Common myeloid progenitor, CD34-positive (primary cell): ENCODE results near the gene PTPRT.

ENCODE experiments used
- CTCF ChIA-PET: fragments of 350-600 bp; sonication (Branson Sonifier 250); formaldehyde crosslinking; loops from one replicate; lab custom pipeline; 2021; ENCODE audit warnings: antibody characterized with exemption; lab: Charles Lee
- POLR2A ChIA-PET: fragments of 350-600 bp; sonication (Branson Sonifier 250); formaldehyde crosslinking; loops from one replicate; lab custom pipeline; 2021; ENCODE audit warnings: antibody characterized with exemption; lab: Charles Lee
- DNase-seq, 3 donors: peaks; one replicate each; pipeline versions ENCODE4 v3.0.0 to v3.0.0-alpha.2; 2013
- H3K27ac ChIP-seq, 2 experiments: 1 replicate in 1 of 2; 2 replicates in 1 of 2; pipeline ENCODE4 v1.7.0; 2013; ENCODE audit warnings: inconsistent platforms in 2 of 2, low read length in 2 of 2, mild to moderate bottlenecking in 2 of 2, low read depth in 1 of 2, moderate library complexity in 1 of 2; ENCODE audit not compliant: severe bottlenecking in 2 of 2, insufficient read depth in 1 of 2, poor library complexity in 1 of 2
- H3K27me3 ChIP-seq, 5 experiments: replicated peaks in 2 of 5; 1 replicate in 3 of 5; 2 replicates in 2 of 5; pipeline versions ENCODE4 v1.6.1 to v1.7.0; 2013; ENCODE audit warnings: low read length in 4 of 5, mild to moderate bottlenecking in 2 of 5, moderate library complexity in 2 of 5, inconsistent platforms in 1 of 5; ENCODE audit not compliant: insufficient read depth in 5 of 5, control insufficient read depth in 4 of 5
- H3K36me3 ChIP-seq, 4 experiments: 1 replicate in 2 of 4; 2 replicates in 2 of 4; pipeline versions ENCODE4 v1.6.1 to v1.7.0; 2013; ENCODE audit warnings: low read length in 3 of 4, control low read depth in 1 of 4, mild to moderate bottlenecking in 1 of 4; ENCODE audit not compliant: control insufficient read depth in 4 of 4, insufficient read depth in 4 of 4
- H3K4me1 ChIP-seq, 4 experiments: 1 replicate in 3 of 4; 2 replicates in 1 of 4; pipeline versions ENCODE4 v1.6.1 to v1.7.1; 2013; ENCODE audit warnings: low read length in 3 of 4, mild to moderate bottlenecking in 3 of 4, control low read depth in 1 of 4, inconsistent platforms in 1 of 4, moderate library complexity in 1 of 4; ENCODE audit not compliant: control insufficient read depth in 4 of 4, insufficient read depth in 4 of 4; ENCODE audit errors: control extremely low read depth in 1 of 4
- H3K4me3 ChIP-seq, 7 experiments: 1 replicate in 4 of 7; 2 replicates in 3 of 7; pipeline versions ENCODE4 v1.5.1 to v1.7.0; 2013; ENCODE audit warnings: mild to moderate bottlenecking in 7 of 7, low read length in 6 of 7, moderate library complexity in 6 of 7, inconsistent platforms in 2 of 7, low read depth in 2 of 7, control low read depth in 1 of 7; ENCODE audit not compliant: insufficient read depth in 4 of 7, control insufficient read depth in 1 of 7; ENCODE audit errors: extremely low read depth in 1 of 7
- H3K9me3 ChIP-seq, 5 experiments: 1 replicate in 4 of 5; 2 replicates in 1 of 5; pipeline versions ENCODE4 v1.6.1 to v1.7.1; 2013; ENCODE audit warnings: low read length in 4 of 5, mild to moderate bottlenecking in 2 of 5, inconsistent platforms in 1 of 5, low read depth in 1 of 5, moderate library complexity in 1 of 5; ENCODE audit not compliant: control insufficient read depth in 4 of 5, insufficient read depth in 2 of 5; ENCODE audit errors: control extremely low read depth in 1 of 5
- whole genome bisulfite sequencing: methylation state at CpG from one replicate; pipeline ENCODE4 v1.1.5; 2013; ENCODE audit not compliant: insufficient coverage; 5-methylcytosine and 5-hydroxymethylcytosine counted together

The PTPRT gene

DNA sequence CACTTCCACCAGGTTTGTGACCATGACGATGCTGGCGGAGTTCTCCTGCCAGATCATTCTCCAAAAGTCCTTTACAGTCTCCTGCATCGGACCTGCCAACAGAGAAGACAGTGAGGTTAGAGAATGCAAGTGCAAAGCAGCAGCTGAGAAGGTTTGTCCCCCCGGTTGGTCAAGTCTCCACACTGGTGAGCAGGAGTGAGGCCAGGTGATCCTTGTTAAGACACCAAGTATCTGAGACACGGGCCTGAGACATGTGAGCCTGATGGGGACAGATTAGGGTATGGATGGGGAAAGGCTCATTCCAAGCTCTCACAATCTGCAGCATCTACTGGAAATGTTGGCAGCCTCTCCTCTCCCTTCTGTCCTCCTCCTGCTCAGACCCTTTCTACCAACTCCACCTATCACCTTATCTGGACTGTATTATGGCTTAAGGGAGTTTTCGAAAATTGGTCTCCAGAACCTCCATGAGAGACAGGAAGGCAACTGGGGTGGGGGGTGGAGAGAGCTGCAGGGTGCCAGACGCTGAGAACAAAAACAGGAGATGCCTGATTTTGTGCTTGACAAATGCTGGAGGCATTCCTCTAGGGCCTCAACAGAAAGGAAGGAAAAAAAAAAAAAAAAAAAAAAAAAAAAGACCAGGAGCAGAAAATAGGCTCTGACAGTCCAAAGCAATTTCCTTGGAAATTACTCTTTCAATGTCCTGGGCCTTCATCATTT lies 1071.1 kb downstream of the PTPRT start:
- WGBS = 59% methylated on average over 5 of the region's 7 CpGs
- POLR2A ChIA-PET = no interaction called here

DNA sequence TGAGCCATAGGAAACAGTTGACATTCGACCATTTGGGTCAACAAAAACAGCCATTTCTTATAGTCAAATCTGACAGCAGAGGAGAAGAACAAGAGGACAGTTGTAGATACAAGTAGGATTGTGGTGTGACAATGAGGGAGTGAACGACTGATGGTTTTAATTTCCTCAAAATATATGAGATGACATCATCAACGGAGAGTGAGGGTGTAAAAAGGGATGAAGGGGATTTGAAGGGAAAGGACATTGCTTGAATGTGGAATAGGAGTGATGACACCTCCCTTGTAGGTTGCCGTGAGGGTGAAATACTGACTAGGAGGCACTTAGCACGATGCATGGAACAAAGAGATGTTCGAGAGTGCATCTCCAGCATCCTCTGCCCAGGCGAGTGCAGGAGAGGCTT lies 1071.7 kb downstream of the PTPRT start:
- WGBS = 86% methylated on average over 7 of the region's 7 CpGs
- Histone ChIP-seq H3K36me3 (no peaks in the 10 kb centered on the region), H3K27me3 (no peaks in the 10 kb centered on the region), H3K27ac (no peak overlapping the region), H3K4me3 (no peak overlapping the region), H3K4me1 (no peaks in the 10 kb centered on the region), H3K9me3 (no peaks in the 10 kb centered on the region)
- DNase-seq = no peak
- ChIA-PET POLR2A (no interaction called here), CTCF (no interaction called here)

More for the DNA sequence above, 1071.1 kb downstream of the PTPRT start:
- Histone ChIP-seq H3K36me3 (no peaks in the 10 kb centered on the region), H3K4me1 (no peaks in the 10 kb centered on the region), H3K9me3 (no peaks in the 10 kb centered on the region), H3K27me3 (no peaks in the 10 kb centered on the region), H3K4me3 (no peak overlapping the region), H3K27ac (no peak overlapping the region)
- DNase-seq = no peak
- CTCF ChIA-PET = no interaction called here

DNA sequence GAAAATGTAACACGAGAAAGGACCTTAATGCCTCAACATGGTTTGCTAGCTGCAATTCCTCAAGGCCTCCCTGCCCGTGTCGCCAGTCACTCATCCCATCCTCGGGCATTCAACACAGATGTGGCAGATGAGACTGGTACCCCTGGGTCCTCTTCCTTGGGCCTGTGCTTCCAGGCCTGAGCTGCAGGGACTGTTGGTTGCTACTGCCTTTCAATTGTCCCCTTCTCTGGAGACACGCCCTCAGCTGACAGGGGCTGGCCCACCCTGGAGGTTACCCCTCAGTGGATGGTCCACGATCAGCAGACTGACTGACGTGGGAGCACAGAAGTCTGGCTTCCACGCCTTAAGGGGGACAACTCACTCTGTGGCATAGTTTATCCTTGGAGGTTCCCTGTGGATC lies 1076.5 kb downstream of the PTPRT start:
- ChIA-PET POLR2A (interaction anchor here (0.6 kb wide), 1 partner anchor 46 kb away, joined by 6 read pairs; no protein-coding TSS in a partner anchor), CTCF (no interaction called here)
- no peaks in the 10 kb centered on the region for H3K36me3 ChIP-seq
- H3K27me3 ChIP-seq = no peaks in the 10 kb centered on the region
- no peak for DNase-seq
- no peak overlapping the region for H3K4me3 ChIP-seq
- no peaks in the 10 kb centered on the region for H3K4me1 ChIP-seq
- no peaks in the 10 kb centered on the region for H3K9me3 ChIP-seq
- WGBS = 95% methylated on average over 8 of the region's 8 CpGs
- no peak overlapping the region for H3K27ac ChIP-seq

DNA sequence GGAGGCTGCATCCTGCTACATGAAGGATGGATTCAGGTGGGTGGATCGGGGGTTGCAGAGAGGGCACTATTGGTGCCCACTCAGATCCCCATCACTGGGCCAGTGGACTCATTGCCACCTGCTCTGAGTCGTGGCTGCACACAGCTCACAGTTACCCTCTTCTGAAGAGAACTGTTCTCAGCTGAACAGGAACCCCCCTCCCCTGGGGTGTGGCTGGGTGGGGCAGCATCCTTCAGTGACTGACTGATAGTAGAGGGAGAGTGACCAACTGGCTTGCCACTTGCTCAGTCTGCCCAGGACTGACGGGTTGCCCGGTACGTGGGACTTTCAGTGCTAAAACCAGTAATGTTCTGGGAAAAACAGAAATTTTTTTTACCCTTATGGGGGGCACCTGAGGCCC lies 1077.5 kb downstream of the PTPRT start:
- 90% methylated on average over 3 of the region's 5 CpGs for WGBS
- POLR2A ChIA-PET = no interaction called here
- Histone ChIP-seq H3K4me1 (no peaks in the 10 kb centered on the region), H3K4me3 (no peak overlapping the region), H3K9me3 (no peaks in the 10 kb centered on the region), H3K27me3 (no peaks in the 10 kb centered on the region), H3K36me3 (no peaks in the 10 kb centered on the region), H3K27ac (no peak overlapping the region)
- CTCF ChIA-PET = no interaction called here
- DNase-seq = no peak

DNA sequence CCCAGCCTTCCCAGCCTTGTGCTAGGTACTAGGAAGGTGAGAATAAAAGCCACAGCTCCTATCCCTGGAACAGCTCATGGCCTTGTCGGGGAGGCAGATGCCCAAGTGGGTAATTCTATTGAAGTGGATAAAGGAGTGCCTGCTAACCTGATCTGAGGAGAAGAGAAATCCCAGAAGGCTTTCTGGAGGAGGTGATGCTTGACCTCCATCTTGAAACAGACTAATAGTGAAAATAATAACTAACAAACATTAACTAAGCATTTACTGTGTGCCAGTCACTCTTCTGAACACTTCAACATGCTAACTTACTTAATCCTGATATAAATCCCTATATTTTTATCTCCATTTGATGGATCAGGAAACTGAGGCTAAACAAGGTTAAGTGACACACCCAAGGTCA lies 1078.4 kb downstream of the PTPRT start:
- H3K27me3 ChIP-seq = no peaks in the 10 kb centered on the region
- no peaks in the 10 kb centered on the region for H3K4me1 ChIP-seq
- no peak for DNase-seq
- no peak overlapping the region for H3K27ac ChIP-seq
- no peaks in the 10 kb centered on the region for H3K36me3 ChIP-seq
- no peaks in the 10 kb centered on the region for H3K9me3 ChIP-seq
- ChIA-PET POLR2A (no interaction called here), CTCF (no interaction called here)
- WGBS = no CpG with 5 or more reads among the region's 1 CpG
- H3K4me3 ChIP-seq = no peak overlapping the region

DNA sequence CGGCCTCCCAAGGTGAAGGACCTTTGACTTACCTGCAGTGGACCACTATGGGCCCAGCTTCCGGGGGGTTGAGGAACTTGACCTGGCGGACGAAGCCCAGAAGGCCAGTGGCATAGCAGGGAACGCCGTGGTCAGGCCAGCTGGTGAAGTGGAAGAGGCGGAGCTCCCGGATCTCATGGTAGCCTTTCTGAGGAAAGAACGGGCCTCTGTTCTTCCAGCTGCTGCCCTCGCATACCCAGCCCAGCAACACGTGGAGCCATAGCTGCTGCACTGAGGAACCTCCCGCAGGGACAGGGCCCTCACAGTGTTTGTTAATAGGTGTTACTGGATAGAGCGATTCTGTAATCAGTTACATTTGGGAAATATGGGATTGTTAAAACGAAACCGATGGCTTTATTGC lies 1079.4 kb downstream of the PTPRT start:
- CTCF ChIA-PET = no interaction called here
- WGBS = 86% methylated on average over 13 of the region's 15 CpGs
- Histone ChIP-seq H3K27ac (no peak overlapping the region), H3K27me3 (no peaks in the 10 kb centered on the region), H3K4me3 (no peak overlapping the region), H3K9me3 (no peaks in the 10 kb centered on the region), H3K36me3 (no peaks in the 10 kb centered on the region), H3K4me1 (no peaks in the 10 kb centered on the region)
- POLR2A ChIA-PET = no interaction called here
- no peak for DNase-seq

DNA sequence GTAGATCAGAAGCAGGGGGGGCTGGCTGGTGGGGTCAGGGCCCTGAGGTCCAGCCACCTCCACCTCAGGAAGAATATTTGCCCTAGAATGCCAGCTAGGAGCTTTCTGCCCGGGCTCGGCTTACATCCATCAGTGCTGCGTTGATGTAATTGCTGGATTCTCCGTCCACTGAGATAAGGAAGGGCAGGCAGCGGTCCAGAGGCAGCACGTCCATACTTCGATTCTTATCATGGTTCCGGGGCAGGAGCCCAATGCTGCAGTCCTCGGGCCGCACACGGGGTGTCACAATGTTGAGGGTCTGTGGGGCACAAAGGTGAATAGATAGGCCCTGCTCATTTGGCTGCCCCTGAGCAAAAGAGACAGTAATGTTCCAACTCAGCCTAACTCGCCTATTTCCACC lies 1087.7 kb downstream of the PTPRT start:
- no peak for DNase-seq
- ChIA-PET POLR2A (no interaction called here), CTCF (no interaction called here)
- Histone ChIP-seq H3K4me3 (no peak overlapping the region), H3K9me3 (no peaks in the 10 kb centered on the region), H3K27ac (no peak overlapping the region), H3K27me3 (no peaks in the 10 kb centered on the region), H3K36me3 (no peaks in the 10 kb centered on the region), H3K4me1 (no peaks in the 10 kb centered on the region)
- WGBS = 92% methylated on average over 12 of the region's 12 CpGs
